K562 (cell line): ENCODE data around the gene SEC24C. TPM values are rescaled to one million over a fixed set of nuclear protein-coding genes. Genes with fewer than 3 reads are reported as not detected.

Experiments used
- ATAC-seq: fragments of 200-7000 bp; cut with Tn5 transposase; 3 replicates; pipeline ENCODE4 v1.9.1; 2020; ENCODE audit warnings: moderate library complexity
- BruUV-seq: library from RNA; stranded (reverse); fragments of 400-500 nt; replicated peaks from 2 replicates; lab custom pipeline; 2021; lab: Mats Ljungman, UMichigan
- CTCF ChIA-PET: fragments of 300-600 bp; formaldehyde crosslinking; extraction: SDS; loops from one replicate; lab custom pipeline; 2021; ENCODE audit warnings: low intra/inter-chr PET ratio; lab: Yijun Ruan, JAX
- POLR2A ChIA-PET: fragments of 300-600, 350-650 bp; sonication (Branson Sonifier 250); formaldehyde crosslinking; extraction: SDS; loops from one replicate; lab custom pipeline; 2021; ENCODE audit warnings: antibody characterized with exemption, inconsistent platforms; lab: Yijun Ruan, JAX
- DNase-seq, 4 experiments: peaks; one replicate each; pipeline versions ENCODE4 v3.0.0 to v3.0.0-alpha.2; 2011 to 2018; ENCODE audit warnings: low spot score in 3 of 4, mixed read lengths in 3 of 4; ENCODE audit errors: extremely low read depth in 1 of 4
- FAIRE-seq: peaks from 2 replicates; lab custom pipeline; 2011; peaks lifted over from hg19 to GRCh38; lab: Jason Lieb, UNC
- H2AFZ ChIP-seq: 2 replicates; pipeline ENCODE4 v1.6.0; 2011; ENCODE audit warnings: low read depth, low read length, control low read depth, inconsistent platforms
- H3K27ac ChIP-seq: fragments of 200-600 bp; 3 replicates; pipeline ENCODE4 v1.8.0; 2011; ENCODE audit warnings: low read depth, mild to moderate bottlenecking, control low read depth, inconsistent platforms, low read length, moderate library complexity, mixed read lengths; ENCODE audit errors: extremely low read depth
- H3K27me3 ChIP-seq, 2 experiments: fragments of 300-600 bp in 1 of 2; 2 replicates in 1 of 2; 3 replicates in 1 of 2; pipeline versions ENCODE4 v1.6.0 to v1.8.0; 2011; ENCODE audit warnings: inconsistent platforms in 2 of 2, low read length in 2 of 2, mild to moderate bottlenecking in 1 of 2, mixed read lengths in 1 of 2, moderate library complexity in 1 of 2; ENCODE audit not compliant: control insufficient read depth in 2 of 2, insufficient read depth in 2 of 2
- H3K36me3 ChIP-seq: fragments of 300-600 bp; 3 replicates; pipeline ENCODE4 v1.8.0; 2011; ENCODE audit warnings: mild to moderate bottlenecking, low read length, inconsistent platforms; ENCODE audit not compliant: control insufficient read depth, insufficient read depth
- H3K4me1 ChIP-seq, 2 experiments: fragments of 200-600 bp in 1 of 2; replicated peaks in 1 of 2; 2 replicates in 1 of 2; 3 replicates in 1 of 2; pipeline versions ENCODE4 v1.5.1 to v1.8.0; 2011; ENCODE audit warnings: inconsistent platforms in 2 of 2, low read length in 2 of 2, mild to moderate bottlenecking in 1 of 2, mixed read lengths in 1 of 2, moderate library complexity in 1 of 2; ENCODE audit not compliant: control insufficient read depth in 2 of 2, insufficient read depth in 2 of 2
- H3K4me2 ChIP-seq: 2 replicates; pipeline ENCODE4 v1.6.1; 2011; ENCODE audit warnings: low read length, control low read depth, inconsistent platforms, mixed read lengths; ENCODE audit not compliant: insufficient read depth
- H3K4me3 ChIP-seq: fragments of 200-600 bp; sonication (generic), shearing (Covaris generic); 2 replicates; pipeline ENCODE4 v1.5.1; 2016; ENCODE audit warnings: control low read depth, inconsistent platforms
- H3K79me2 ChIP-seq: fragments of 200-600 bp; 3 replicates; pipeline ENCODE4 v1.8.0; 2011; ENCODE audit warnings: low read length, inconsistent platforms; ENCODE audit not compliant: control insufficient read depth, insufficient read depth
- H3K9ac ChIP-seq, 2 experiments: 2 replicates each; pipeline versions ENCODE4 v1.6.0 to v1.6.1; 2011; ENCODE audit warnings: low read depth in 2 of 2, low read length in 2 of 2, control low read depth in 1 of 2, inconsistent platforms in 1 of 2, mild to moderate bottlenecking in 1 of 2, mixed read lengths in 1 of 2; ENCODE audit not compliant: insufficient read depth in 1 of 2
- H3K9me1 ChIP-seq: one replicate; pipeline ENCODE4 v1.6.0; 2011; ENCODE audit warnings: inconsistent platforms, mild to moderate bottlenecking, low read length, moderate library complexity; ENCODE audit not compliant: control insufficient read depth, insufficient read depth
- H3K9me3 ChIP-seq: replicated peaks from 2 replicates; pipeline ENCODE4 v1.5.1; 2011; ENCODE audit warnings: low read depth, low read length, inconsistent platforms; ENCODE audit not compliant: control insufficient read depth, insufficient read depth
- H4K20me1 ChIP-seq: replicated peaks from 2 replicates; pipeline ENCODE4 v1.6.1; 2011; ENCODE audit warnings: low read length, inconsistent platforms, mixed read lengths; ENCODE audit not compliant: control insufficient read depth, insufficient read depth
- CXXC5 ChIP-seq: fragments of 250-450 bp; sonication (Bioruptor Pico); IDR thresholded peaks from 2 replicates; pipeline ENCODE4 v1.8.0; 2022; ENCODE audit warnings: inconsistent platforms, mild to moderate bottlenecking, moderate library complexity
- KDM1A ChIP-seq, 2 experiments: fragments of 450-650 bp; IDR thresholded peaks; 2 replicates each; pipeline ENCODE4 v1.6.1; 2016; ENCODE audit warnings: mild to moderate bottlenecking in 2 of 2
- ZNF175 ChIP-seq: fragments of 200-800 bp; sonication (Bioruptor generic); IDR thresholded peaks from 2 replicates; pipeline ENCODE4 v1.6.1; 2016; ENCODE audit warnings: low read depth, mild to moderate bottlenecking, missing genetic modification characterization, missing compliant biosample characterization
- ZNF592 ChIP-seq: fragments of 450-650 bp; IDR thresholded peaks from 2 replicates; pipeline ENCODE4 v1.6.1; 2017; ENCODE audit warnings: antibody characterized with exemption, mild to moderate bottlenecking
- in situ Hi-C: fragments of 300-500 bp; cut with MboI; formaldehyde crosslinking; loops from 4 replicates; pipeline ENCODE4 v1.15.0; 2018; ENCODE audit warnings: inconsistent platforms, mixed read lengths
- intact Hi-C: fragments of 100-400 bp; cut with micrococcal nuclease; formaldehyde crosslinking; loops from 2 replicates; pipeline ENCODE4 v1.14.2; 2022
- polyA plus RNA-seq, 8 experiments: library from polyadenylated mRNA; depleted of rRNA in 4 of 8; stranded (reverse) in 5 of 8; unstranded in 3 of 8; fragments of >200 nt; fragmentation: Nextera tagmentation in 2 of 8; fragmentation: Illumina TruSeq in 1 of 8; extraction: Ambion mirVana in 2 of 8; extraction: Trizol in 1 of 8; gene quantifications; 2 replicates each; pipeline versions ENCODE4 v1.2.1 to v1.2.3, GENCODE V29; 2011 to 2014; ENCODE audit warnings: inconsistent platforms in 1 of 8, missing spikeins in 1 of 8
- total RNA-seq, 7 experiments: library from RNA; depleted of rRNA in 6 of 7; stranded (reverse); fragments of >200 nt in 6 of 7; fragmentation: Illumina TruSeq in 2 of 7; extraction: Trizol in 2 of 7; gene quantifications; 2 replicates each; pipeline versions ENCODE4 v1.2.1 to v1.2.3, GENCODE V29; 2011 to 2021; ENCODE audit warnings: low replicate concordance in 1 of 7
- TF ChIP-seq, protein P1 (sequence below): sonication (generic); formaldehyde crosslinking; IDR thresholded peaks from 2 replicates; pipeline ENCODE4 v1.8.1; 2023; ENCODE audit warnings: mild to moderate bottlenecking, missing genetic modification reagents

The SEC24C gene
- total and polyA plus RNA-seq, 9 of the 15 experiments (the other 6 are each of a cell fraction or from before 2014, with no cell fraction given), result 19.0 to 115 (median 70.5) TPM

GRCh38 chr10:73815719-73816030, 71.5 kb downstream of the SEC24C start:
- ChIA-PET CTCF (interaction anchor here (0.6 kb wide), 1 partner anchor 37 kb away, joined by 3 read pairs; no protein-coding TSS in a partner anchor), POLR2A (interaction anchor here (1.2 to 1.7 kb wide), 4 partner anchors 11 to 41 kb away, joined by 4 to 12 read pairs (median 4); no protein-coding TSS in a partner anchor)
- DNase-seq (no peak), ATAC-seq (no peak), FAIRE-seq (peak; percentile 79)
- Histone ChIP-seq H3K79me2 (peaks cover 9% of the 10 kb centered on the region), H3K9me1 (no peaks in the 10 kb centered on the region), H2AFZ (no peak overlapping the region), H3K4me3 (no peak overlapping the region), H3K36me3 (peaks cover 39% of the 10 kb centered on the region; the same call in 1 of the 3 replicates), H3K4me2 (peak overlapping the region; percentile 42), H3K4me1 (peaks cover 43 to 55% of the 10 kb centered on the region in 2 experiments), H4K20me1 (no peaks in the 10 kb centered on the region), H3K9ac (no peak overlapping the region; a peak in 1 of 4 replicates), H3K9me3 (no peaks in the 10 kb centered on the region), H3K27ac (peak overlapping the region; percentile 48; the same call in 2 of the 3 replicates), H3K27me3 (no peaks in the 10 kb centered on the region)
- intact Hi-C loops (loop anchor here (2.0 kb wide), 1 partner anchor 41 kb away; no protein-coding TSS in a partner anchor), in situ Hi-C loops (no loop called here)
- no TSS peak for BruUV-seq
- 0 out of 4 replicates have a peak, but pooled peaks of 1 of the 2 experiments have one; percentile 15 for TF ChIP-seq KDM1A (IDR thresholded peaks at IDR 0.05)
- TF ChIP-seq ZNF175 (CRISPR knock-in tag), result 0 out of 2 replicates have a peak, but pooled peaks have one; percentile 54
- TF ChIP-seq CXXC5, result no peak
- TF ChIP-seq, protein P1, sequence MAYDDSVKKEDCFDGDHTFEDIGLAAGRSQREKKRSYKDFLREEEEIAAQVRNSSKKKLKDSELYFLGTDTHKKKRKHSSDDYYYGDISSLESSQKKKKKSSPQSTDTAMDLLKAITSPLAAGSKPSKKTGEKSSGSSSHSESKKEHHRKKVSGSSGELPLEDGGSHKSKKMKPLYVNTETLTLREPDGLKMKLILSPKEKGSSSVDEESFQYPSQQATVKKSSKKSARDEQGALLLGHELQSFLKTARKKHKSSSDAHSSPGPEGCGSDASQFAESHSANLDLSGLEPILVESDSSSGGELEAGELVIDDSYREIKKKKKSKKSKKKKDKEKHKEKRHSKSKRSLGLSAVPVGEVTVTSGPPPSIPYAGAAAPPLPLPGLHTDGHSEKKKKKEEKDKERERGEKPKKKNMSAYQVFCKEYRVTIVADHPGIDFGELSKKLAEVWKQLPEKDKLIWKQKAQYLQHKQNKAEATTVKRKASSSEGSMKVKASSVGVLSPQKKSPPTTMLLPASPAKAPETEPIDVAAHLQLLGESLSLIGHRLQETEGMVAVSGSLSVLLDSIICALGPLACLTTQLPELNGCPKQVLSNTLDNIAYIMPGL, result 0 out of 2 replicates have a peak, but pooled peaks have one; percentile 24
- TF ChIP-seq ZNF592, result peak; percentile 68
